Naive thymus-derived CD4-positive, alpha-beta T cell (primary cell): ENCODE data around the gene ZFAND2B. TPM values are rescaled to one million over a fixed set of nuclear protein-coding genes. Genes with fewer than 3 reads are reported as not detected.

ENCODE experiments used
- ATAC-seq: fragments of 150-1000 bp; cut with Tn5 transposase; 2 replicates; pipeline ENCODE4 v1.10.0; 2021; ENCODE audit warnings: mild to moderate bottlenecking, moderate library complexity
- CTCF ChIA-PET: fragments of 350-600 bp; sonication (Branson Sonifier 250); formaldehyde crosslinking; loops from one replicate; lab custom pipeline; 2021; ENCODE audit warnings: antibody characterized with exemption; lab: Charles Lee
- POLR2A ChIA-PET: fragments of 350-600 bp; sonication (Branson Sonifier 250); formaldehyde crosslinking; loops from one replicate; lab custom pipeline; 2021; ENCODE audit warnings: antibody characterized with exemption, inconsistent platforms; lab: Charles Lee
- DNase-seq, 9 donors: peaks; one replicate each; pipeline versions ENCODE4 v3.0.0 to v3.0.0-alpha.2; 2020 to 2022; ENCODE audit warnings: mixed read lengths in 1 of 9
- H3K27ac ChIP-seq: one replicate; pipeline ENCODE4 v1.7.0; 2013; ENCODE audit warnings: mild to moderate bottlenecking, low read depth, low read length, moderate library complexity
- H3K27me3 ChIP-seq, 2 donors: one replicate each; pipeline ENCODE4 v1.7.0; 2013; ENCODE audit warnings: low read length in 2 of 2, mild to moderate bottlenecking in 2 of 2, moderate library complexity in 2 of 2; ENCODE audit not compliant: control insufficient read depth in 2 of 2, insufficient read depth in 2 of 2
- H3K36me3 ChIP-seq, 3 experiments: 1 replicate in 2 of 3; 2 replicates in 1 of 3; pipeline ENCODE4 v1.7.0; 2013; ENCODE audit warnings: low read length in 3 of 3, mild to moderate bottlenecking in 3 of 3, moderate library complexity in 1 of 3; ENCODE audit not compliant: insufficient read depth in 3 of 3, control insufficient read depth in 2 of 3
- H3K4me1 ChIP-seq, 2 donors: one replicate each; pipeline ENCODE4 v1.7.0; 2013; ENCODE audit warnings: low read length in 2 of 2, mild to moderate bottlenecking in 2 of 2, moderate library complexity in 1 of 2; ENCODE audit not compliant: control insufficient read depth in 2 of 2, insufficient read depth in 2 of 2
- H3K4me3 ChIP-seq: 2 replicates; pipeline ENCODE4 v1.7.0; 2013; ENCODE audit warnings: mild to moderate bottlenecking, low read length
- H3K9me3 ChIP-seq, 3 experiments: 1 replicate in 2 of 3; 2 replicates in 1 of 3; pipeline ENCODE4 v1.7.0; 2013; ENCODE audit warnings: low read length in 3 of 3; ENCODE audit not compliant: control insufficient read depth in 2 of 3
- H3K27ac Mint-ChIP-seq, 9 donors: one replicate each; pipeline ENCODE4 v1.8.0; 2020 to 2022; ENCODE audit warnings: mixed read lengths in 9 of 9, mild to moderate bottlenecking in 8 of 9, moderate library complexity in 5 of 9, inconsistent platforms in 2 of 9
- H3K27me3 Mint-ChIP-seq, 5 donors: one replicate each; pipeline ENCODE4 v1.8.0; 2021 to 2022; ENCODE audit warnings: mixed read lengths in 5 of 5, mild to moderate bottlenecking in 1 of 5
- H3K36me3 Mint-ChIP-seq, 5 donors: one replicate each; pipeline ENCODE4 v1.8.0; 2020 to 2022; ENCODE audit warnings: mixed read lengths in 5 of 5, mild to moderate bottlenecking in 3 of 5, inconsistent platforms in 1 of 5
- H3K4me1 Mint-ChIP-seq, 7 donors: one replicate each; pipeline ENCODE4 v1.8.0; 2020 to 2022; ENCODE audit warnings: mixed read lengths in 7 of 7, mild to moderate bottlenecking in 3 of 7, inconsistent platforms in 1 of 7
- H3K4me3 Mint-ChIP-seq, 10 donors: one replicate each; pipeline ENCODE4 v1.8.0; 2020 to 2022; ENCODE audit warnings: mild to moderate bottlenecking in 10 of 10, mixed read lengths in 10 of 10, moderate library complexity in 6 of 10, inconsistent platforms in 2 of 10
- H3K9me3 Mint-ChIP-seq, 11 donors: one replicate each; pipeline ENCODE4 v1.8.0; 2020 to 2022; ENCODE audit warnings: mixed read lengths in 11 of 11, mild to moderate bottlenecking in 4 of 11, inconsistent platforms in 1 of 11, moderate library complexity in 1 of 11
- intact Hi-C, 2 donors: fragments of 100-400 bp; cut with micrococcal nuclease; formaldehyde crosslinking; loops; one replicate each; pipeline ENCODE4 v1.15.1; 2023
- polyA plus RNA-seq, 2 donors: library from polyadenylated mRNA; unstranded; fragments of 300-500 nt; fragmentation: Illumina TruSeq; gene quantifications; one replicate each; pipeline ENCODE4 v1.2.3, GENCODE V29; 2021
- total RNA-seq, 6 experiments: library from RNA in 5 of 6; stranded (reverse) in 5 of 6; gene quantifications; 1 replicate in 5 of 6; 2 replicates in 1 of 6; pipeline ENCODE4 v1.2.3 and lab custom pipeline; 2021 to 2026

Gene ZFAND2B
- total and polyA plus RNA-seq, 7 experiments from 2014 or later = 50.1 to 90.7 (median 72.4) TPM

- H3K27ac Mint-ChIP-seq = peak overlapping the region in 8 of 9 donors; percentile 86 to 98 (median 96)
- Histone ChIP-seq H3K36me3 (peaks cover 9 to 19% (median 11%) of the 10 kb centered on the region in 3 experiments), H3K4me3 (no peak overlapping the region), H3K27me3 (no peaks in the 10 kb centered on the region), H3K27ac (peak overlapping the region; percentile 92), H3K4me1 (peaks cover 20 to 28% of the 10 kb centered on the region in 2 donors), H3K9me3 (no peaks in the 10 kb centered on the region)
- no peaks in the 10 kb centered on the region for H3K27me3 Mint-ChIP-seq
- H3K4me1 Mint-ChIP-seq = peaks cover 15 to 54% (median 47%) of the 10 kb centered on the region in 7 donors
- ATAC-seq (no peak), DNase-seq (peak in 1 of 9 donors; percentile 20)
- peaks cover 0 to 5% (median 0%) of the 10 kb centered on the region in 11 donors for H3K9me3 Mint-ChIP-seq
- intact Hi-C loops = loop anchor here (2.0 to 5.0 kb wide), 5 partner anchors 37 to 389 kb away; partner anchors contain the start of genes GMPPA (in 2 of the 2), CHPF (in 1 of the 2), GLB1L (in 1 of the 2) and STK11IP (in 1 of the 2)
- H3K36me3 Mint-ChIP-seq = peaks cover 0 to 19% (median 0%) of the 10 kb centered on the region in 5 donors
- peak overlapping the region; percentile 51 to 98 (median 92) for H3K4me3 Mint-ChIP-seq
- POLR2A ChIA-PET = interaction anchor here (0.7 to 17.4 kb wide), 15 partner anchors 10 to 471 kb away, joined by 3 to 343 read pairs (median 7); partner anchors contain the start of genes ABCB6, ANKZF1, ATG9A and CNPPD1
- CTCF ChIA-PET = interaction anchor here (1.7 to 4.8 kb wide), 4 partner anchors 28 to 49 kb away, joined by 5 to 54 read pairs (median 10); partner anchors contain the start of gene CNPPD1
These were observed 1.5 kb downstream of the ZFAND2B start for GRCh38 chr2:219207884-219208740.

GRCh38 chr2:219209236-219210195 lies 2.9 kb downstream of the ZFAND2B start:
- CTCF ChIA-PET = interaction anchor here (1.2 to 4.8 kb wide), 5 partner anchors 35 to 180 kb away, joined by 3 to 54 read pairs (median 5); partner anchors contain the start of genes CNPPD1 and NHEJ1
- no peak for ATAC-seq
- peak overlapping the region in 4 of 10 donors; percentile 50 to 64 (median 52) for H3K4me3 Mint-ChIP-seq
- peaks cover 0 to 22% (median 4%) of the 10 kb centered on the region in 5 donors for H3K36me3 Mint-ChIP-seq
- DNase-seq = peak in 1 of 9 donors; percentile 21
- Histone ChIP-seq H3K36me3 (peaks cover 9 to 26% (median 14%) of the 10 kb centered on the region in 3 experiments), H3K4me1 (peaks cover 20 to 28% of the 10 kb centered on the region in 2 donors), H3K4me3 (no peak overlapping the region), H3K27me3 (no peaks in the 10 kb centered on the region), H3K27ac (peak overlapping the region; percentile 25), H3K9me3 (no peaks in the 10 kb centered on the region)
- POLR2A ChIA-PET = interaction anchor here (1.0 to 17.4 kb wide), 10 partner anchors 9 to 85 kb away, joined by 3 to 343 read pairs (median 7); partner anchors contain the start of genes ABCB6, ANKZF1, ATG9A and CNPPD1
- peaks cover 15 to 54% (median 47%) of the 10 kb centered on the region in 7 donors for H3K4me1 Mint-ChIP-seq
- H3K9me3 Mint-ChIP-seq = peaks cover 0 to 5% (median 0%) of the 10 kb centered on the region in 11 donors
- intact Hi-C loops = loop anchor here (5.0 kb wide), 3 partner anchors 288 to 388 kb away; partner anchors contain the start of genes CHPF (in 1 of the 2), GMPPA (in 1 of the 2), STK11IP (in 1 of the 2) and TMEM198 (in 1 of the 2)
- H3K27ac Mint-ChIP-seq = peak overlapping the region; percentile 81 to 98 (median 90)
- no peaks in the 10 kb centered on the region for H3K27me3 Mint-ChIP-seq

- CTCF ChIA-PET = interaction anchor here (2.7 to 5.0 kb wide), 3 partner anchors 35 to 52 kb away, joined by 29 to 54 read pairs (median 54); partner anchors contain the start of genes CNPPD1 and NHEJ1
- peaks cover 0 to 5% (median 0%) of the 10 kb centered on the region in 11 donors for H3K9me3 Mint-ChIP-seq
- no peaks in the 10 kb centered on the region for H3K9me3 ChIP-seq
These were observed 3.8 kb downstream of the ZFAND2B start for GRCh38 chr2:219210196-219210885.

GRCh38 chr2:219210886-219211362 lies 4.3 kb downstream of the ZFAND2B start:
- peaks cover 0 to 5% (median 0%) of the 10 kb centered on the region in 11 donors for H3K9me3 Mint-ChIP-seq

More at GRCh38 chr2:219210196-219210885, 3.8 kb downstream of the ZFAND2B start:
- ATAC-seq = no peak
- Histone ChIP-seq H3K36me3 (peaks cover 9 to 33% (median 14%) of the 10 kb centered on the region in 3 experiments), H3K4me1 (peaks cover 20 to 28% of the 10 kb centered on the region in 2 donors), H3K27me3 (no peaks in the 10 kb centered on the region), H3K27ac (no peak overlapping the region), H3K4me3 (no peak overlapping the region)
- H3K27ac Mint-ChIP-seq = peak overlapping the region in 8 of 9 donors; percentile 78 to 98 (median 87)
- no peak overlapping the region for H3K4me3 Mint-ChIP-seq
- intact Hi-C loops = no loop called here
- peak in 1 of 9 donors; percentile 17 for DNase-seq
- H3K36me3 Mint-ChIP-seq = peaks cover 0 to 22% (median 4%) of the 10 kb centered on the region in 5 donors
- H3K27me3 Mint-ChIP-seq = no peaks in the 10 kb centered on the region
- peaks cover 15 to 52% (median 47%) of the 10 kb centered on the region in 7 donors for H3K4me1 Mint-ChIP-seq
- POLR2A ChIA-PET = interaction anchor here (1.1 to 17.4 kb wide), 9 partner anchors 19 to 85 kb away, joined by 3 to 343 read pairs (median 7); partner anchors contain the start of genes ANKZF1, ATG9A, CNPPD1 and DNAJB2

GRCh38 chr2:219213026-219213415 lies 6.4 kb downstream of the ZFAND2B start:
- Histone ChIP-seq H3K36me3 (peaks cover 9 to 26% (median 14%) of the 10 kb centered on the region in 3 experiments), H3K4me1 (peaks cover 15 to 17% of the 10 kb centered on the region in 2 donors), H3K9me3 (no peaks in the 10 kb centered on the region), H3K4me3 (no peak overlapping the region), H3K27me3 (no peaks in the 10 kb centered on the region), H3K27ac (no peak overlapping the region)
- ChIA-PET CTCF (interaction anchor here (0.8 to 5.0 kb wide), 5 partner anchors 38 to 82 kb away, joined by 3 to 54 read pairs (median 29); partner anchors contain the start of genes CNPPD1, NHEJ1 and SLC23A3), POLR2A (interaction anchor here (1.1 to 17.4 kb wide), 5 partner anchors 17 to 54 kb away, joined by 3 to 343 read pairs (median 5); partner anchors contain the start of genes ANKZF1, ATG9A, CNPPD1 and SLC23A3)
- Mint-ChIP-seq H3K9me3 (no peaks in the 10 kb centered on the region), H3K27me3 (no peaks in the 10 kb centered on the region), H3K4me1 (peaks cover 12 to 50% (median 41%) of the 10 kb centered on the region in 7 donors), H3K4me3 (no peak overlapping the region), H3K27ac (no peak overlapping the region), H3K36me3 (peaks cover 0 to 23% (median 4%) of the 10 kb centered on the region in 5 donors)
- ATAC-seq (no peak), DNase-seq (no peak)
- intact Hi-C loops = no loop called here

More at GRCh38 chr2:219210886-219211362, 4.3 kb downstream of the ZFAND2B start:
- peak overlapping the region in 6 of 10 donors; percentile 57 to 74 (median 64) for H3K4me3 Mint-ChIP-seq
- CTCF ChIA-PET = interaction anchor here (0.8 to 5.0 kb wide), 14 partner anchors 16 to 216 kb away, joined by 3 to 54 read pairs (median 4); partner anchors contain the start of genes ATG9A, CNPPD1, NHEJ1 and SLC23A3
- intact Hi-C loops = loop anchor here (1.0 kb wide), 5 partner anchors 34 to 153 kb away; partner anchors contain the start of gene NHEJ1 (in 2 of the 2)
- Histone ChIP-seq H3K36me3 (peaks cover 9 to 33% (median 14%) of the 10 kb centered on the region in 3 experiments), H3K4me1 (peaks cover 19 to 26% of the 10 kb centered on the region in 2 donors), H3K4me3 (peak overlapping the region; percentile 17), H3K9me3 (no peaks in the 10 kb centered on the region), H3K27ac (peak overlapping the region; percentile 70), H3K27me3 (no peaks in the 10 kb centered on the region)
- H3K27me3 Mint-ChIP-seq = no peaks in the 10 kb centered on the region
- DNase-seq (peak in 1 of 9 donors; percentile 16), ATAC-seq (no peak)
- H3K4me1 Mint-ChIP-seq = peaks cover 15 to 51% (median 46%) of the 10 kb centered on the region in 7 donors
- POLR2A ChIA-PET = interaction anchor here (0.6 to 17.4 kb wide), 13 partner anchors 11 to 84 kb away, joined by 3 to 343 read pairs (median 7); partner anchors contain the start of genes ANKZF1, ATG9A, CNPPD1 and GLB1L
- peak overlapping the region; percentile 86 to 96 (median 94) for H3K27ac Mint-ChIP-seq
- peaks cover 0 to 22% (median 4%) of the 10 kb centered on the region in 5 donors for H3K36me3 Mint-ChIP-seq
